ENCODE measurements around the gene RRM2. TPM values are rescaled to one million over a fixed set of nuclear protein-coding genes. Genes with fewer than 3 reads are reported as not detected.

The RRM2 gene
- total and polyA plus RNA-seq, 2 of the 4 experiments (the other 2 are of a cell fraction), result 53.6 to 68.5 TPM

DNA sequence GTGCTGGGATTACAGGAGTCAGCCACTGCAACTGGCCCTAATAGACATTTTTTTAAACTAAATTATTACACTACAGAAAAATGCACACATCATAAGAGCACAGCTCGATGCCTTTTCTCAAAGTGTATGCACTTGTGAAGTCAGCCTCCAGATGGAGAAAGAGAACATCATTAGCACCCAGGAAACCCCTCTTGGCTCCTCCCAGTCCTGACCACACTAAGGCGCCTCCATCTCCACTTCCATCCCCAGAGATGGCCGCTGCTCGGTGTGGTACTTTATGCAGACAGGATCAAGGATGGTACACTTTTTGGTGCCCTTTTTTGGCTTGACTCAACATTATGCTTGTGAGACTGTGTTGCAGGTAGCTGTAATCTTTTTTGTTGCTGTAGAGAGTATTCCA lies 34.8 kb downstream of the RRM2 start:
- Histone ChIP-seq H3K9ac (ENCODE audit: low read depth, low read length) (no peak overlapping the region), H3K23ac (ENCODE audit: low read depth, low read length) (no peak overlapping the region), H3K36me3 (ENCODE audit: control insufficient read depth, insufficient read depth, low read length) (no peaks in the 10 kb centered on the region), H2AK9ac (replicated peaks; ENCODE audit: low read depth, low read length, poor library complexity) (no peak overlapping the region), H2BK15ac (ENCODE audit: low read depth, low read length) (no peak overlapping the region), H3K27ac (ENCODE audit: insufficient read depth, low read length) (no peak overlapping the region), H3K79me1 (ENCODE audit: low read depth in 1 of 2, low read length in 2 of 2) (no peaks in the 10 kb centered on the region), H3K4me2 (ENCODE audit: low read depth, low read length) (no peak overlapping the region), H2AK5ac (ENCODE audit: low read depth, low read length) (no peak overlapping the region), H4K91ac (ENCODE audit: insufficient read depth, low read depth, low read length) (no peak overlapping the region), H4K20me1 (ENCODE audit: insufficient read depth, low read length) (no peaks in the 10 kb centered on the region), H4K5ac (ENCODE audit: low read depth, low read length) (no peak overlapping the region), H3K14ac (replicated peaks; ENCODE audit: low read depth, low read length) (no peak overlapping the region), H2BK5ac (ENCODE audit: low read depth, low read length, poor library complexity, severe bottlenecking) (no peak overlapping the region), H3K56ac (ENCODE audit: extremely low read depth, insufficient read depth, low read length) (no peak overlapping the region), H4K8ac (ENCODE audit: low read depth in 2 of 2, low read length in 2 of 2) (no peak overlapping the region), H3K27me3 (ENCODE audit: control insufficient read depth, insufficient read depth, low read length) (no peaks in the 10 kb centered on the region), H3K4ac (ENCODE audit: low read depth, low read length) (no peak overlapping the region), H3K9me1 (ENCODE audit: insufficient read depth, low read length) (no peaks in the 10 kb centered on the region), H2BK20ac (ENCODE audit: low read depth, low read length) (no peak overlapping the region), H3K18ac (ENCODE audit: low read depth, low read length) (no peak overlapping the region), H2BK120ac (ENCODE audit: low read depth, low read length) (no peak overlapping the region), H2AFZ (replicated peaks; ENCODE audit: low read length, poor library complexity) (no peak overlapping the region), H3K4me1 (ENCODE audit: control insufficient read depth, insufficient read depth, low read length) (no peaks in the 10 kb centered on the region), H3K9me3 (ENCODE audit: control insufficient read depth, insufficient read depth, low read length) (no peaks in the 10 kb centered on the region), H3K4me3 (ENCODE audit: insufficient read depth, low read depth, low read length) (no peak overlapping the region)
- no TSS peak for BruUV-seq (replicated peaks)
- ATAC-seq (ENCODE audit: low read depth), result no peak
- dilution Hi-C loops (cut with HindIII; ENCODE audit: low sequenced_read_pairs, unreplicated experiment) (no loop called here), in situ Hi-C loops (cut with MboI; ENCODE audit: low sequenced_read_pairs) (no loop called here), intact Hi-C loops (cut with micrococcal nuclease) (no loop called here)
- ChIA-PET POLR2A (ENCODE audit: unreplicated experiment) (no interaction called here), CTCF (no interaction called here)
- no CpG with 5 or more reads among the region's 4 CpGs for WGBS, 2 experiments (ENCODE audit: extremely low coverage in 2 of 2, insufficient read length in 1 of 2)
- no peak for DNase-seq
- TF ChIP-seq, protein P1, sequence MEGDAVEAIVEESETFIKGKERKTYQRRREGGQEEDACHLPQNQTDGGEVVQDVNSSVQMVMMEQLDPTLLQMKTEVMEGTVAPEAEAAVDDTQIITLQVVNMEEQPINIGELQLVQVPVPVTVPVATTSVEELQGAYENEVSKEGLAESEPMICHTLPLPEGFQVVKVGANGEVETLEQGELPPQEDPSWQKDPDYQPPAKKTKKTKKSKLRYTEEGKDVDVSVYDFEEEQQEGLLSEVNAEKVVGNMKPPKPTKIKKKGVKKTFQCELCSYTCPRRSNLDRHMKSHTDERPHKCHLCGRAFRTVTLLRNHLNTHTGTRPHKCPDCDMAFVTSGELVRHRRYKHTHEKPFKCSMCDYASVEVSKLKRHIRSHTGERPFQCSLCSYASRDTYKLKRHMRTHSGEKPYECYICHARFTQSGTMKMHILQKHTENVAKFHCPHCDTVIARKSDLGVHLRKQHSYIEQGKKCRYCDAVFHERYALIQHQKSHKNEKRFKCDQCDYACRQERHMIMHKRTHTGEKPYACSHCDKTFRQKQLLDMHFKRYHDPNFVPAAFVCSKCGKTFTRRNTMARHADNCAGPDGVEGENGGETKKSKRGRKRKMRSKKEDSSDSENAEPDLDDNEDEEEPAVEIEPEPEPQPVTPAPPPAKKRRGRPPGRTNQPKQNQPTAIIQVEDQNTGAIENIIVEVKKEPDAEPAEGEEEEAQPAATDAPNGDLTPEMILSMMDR (conservative IDR thresholded peaks at IDR 0.05; ENCODE audit: low read depth, low read length), result 0 out of 2 replicates have a peak, but pooled peaks have one; percentile 1
- TF ChIP-seq, protein P2, sequence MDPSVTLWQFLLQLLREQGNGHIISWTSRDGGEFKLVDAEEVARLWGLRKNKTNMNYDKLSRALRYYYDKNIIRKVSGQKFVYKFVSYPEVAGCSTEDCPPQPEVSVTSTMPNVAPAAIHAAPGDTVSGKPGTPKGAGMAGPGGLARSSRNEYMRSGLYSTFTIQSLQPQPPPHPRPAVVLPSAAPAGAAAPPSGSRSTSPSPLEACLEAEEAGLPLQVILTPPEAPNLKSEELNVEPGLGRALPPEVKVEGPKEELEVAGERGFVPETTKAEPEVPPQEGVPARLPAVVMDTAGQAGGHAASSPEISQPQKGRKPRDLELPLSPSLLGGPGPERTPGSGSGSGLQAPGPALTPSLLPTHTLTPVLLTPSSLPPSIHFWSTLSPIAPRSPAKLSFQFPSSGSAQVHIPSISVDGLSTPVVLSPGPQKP (IDR thresholded peaks at IDR 0.05; ENCODE audit: borderline replicate concordance, low read depth, low read length), result no peak
